Immature natural killer cell (primary cell): ENCODE results near the gene KHNYN. TPM values are rescaled to one million over a fixed set of nuclear protein-coding genes. Genes with fewer than 3 reads are reported as not detected.
"Not testable (repeated sequence)": the region's sequence is repeated elsewhere in the genome, so short reads cannot be mapped to it uniquely, and the experiment has no call there.

Source experiments
- DNase-seq, 3 donors: peaks; one replicate each; pipeline ENCODE4 v3.0.0; 2022; ENCODE audit warnings: mixed read lengths in 1 of 3
- H3K27ac Mint-ChIP-seq, 6 donors: one replicate each; pipeline ENCODE4 v1.8.0; 2020; ENCODE audit warnings: mixed read lengths in 6 of 6, mild to moderate bottlenecking in 5 of 6, inconsistent platforms in 4 of 6, moderate library complexity in 3 of 6
- H3K27me3 Mint-ChIP-seq, 3 donors: one replicate each; pipeline ENCODE4 v1.8.0; 2020 to 2021; ENCODE audit warnings: low read depth in 3 of 3, mild to moderate bottlenecking in 3 of 3, mixed read lengths in 3 of 3, moderate library complexity in 3 of 3, inconsistent platforms in 1 of 3
- H3K36me3 Mint-ChIP-seq, 3 donors: one replicate each; pipeline ENCODE4 v1.8.0; 2020; ENCODE audit warnings: mixed read lengths in 3 of 3, inconsistent platforms in 2 of 3, mild to moderate bottlenecking in 2 of 3
- H3K4me1 Mint-ChIP-seq, 2 donors: one replicate each; pipeline ENCODE4 v1.8.0; 2020; ENCODE audit warnings: inconsistent platforms in 2 of 2, mild to moderate bottlenecking in 2 of 2, mixed read lengths in 2 of 2, moderate library complexity in 1 of 2
- H3K4me3 Mint-ChIP-seq, 5 donors: one replicate each; pipeline ENCODE4 v1.8.0; 2020; ENCODE audit warnings: mild to moderate bottlenecking in 5 of 5, mixed read lengths in 5 of 5, inconsistent platforms in 3 of 5, moderate library complexity in 3 of 5
- H3K9me3 Mint-ChIP-seq, 6 donors: one replicate each; pipeline ENCODE4 v1.8.0; 2020; ENCODE audit warnings: mild to moderate bottlenecking in 6 of 6, mixed read lengths in 6 of 6, inconsistent platforms in 4 of 6, moderate library complexity in 3 of 6
- polyA plus RNA-seq, 3 donors: library from polyadenylated mRNA; unstranded; fragments of 300-500 nt; fragmentation: Illumina TruSeq; gene quantifications; one replicate each; pipeline ENCODE4 v1.2.3, GENCODE V29; 2021

Gene KHNYN
- polyA plus RNA-seq = 10 to 100 TPM; 12.5 to 28.0 (median 25.6) TPM

DNA sequence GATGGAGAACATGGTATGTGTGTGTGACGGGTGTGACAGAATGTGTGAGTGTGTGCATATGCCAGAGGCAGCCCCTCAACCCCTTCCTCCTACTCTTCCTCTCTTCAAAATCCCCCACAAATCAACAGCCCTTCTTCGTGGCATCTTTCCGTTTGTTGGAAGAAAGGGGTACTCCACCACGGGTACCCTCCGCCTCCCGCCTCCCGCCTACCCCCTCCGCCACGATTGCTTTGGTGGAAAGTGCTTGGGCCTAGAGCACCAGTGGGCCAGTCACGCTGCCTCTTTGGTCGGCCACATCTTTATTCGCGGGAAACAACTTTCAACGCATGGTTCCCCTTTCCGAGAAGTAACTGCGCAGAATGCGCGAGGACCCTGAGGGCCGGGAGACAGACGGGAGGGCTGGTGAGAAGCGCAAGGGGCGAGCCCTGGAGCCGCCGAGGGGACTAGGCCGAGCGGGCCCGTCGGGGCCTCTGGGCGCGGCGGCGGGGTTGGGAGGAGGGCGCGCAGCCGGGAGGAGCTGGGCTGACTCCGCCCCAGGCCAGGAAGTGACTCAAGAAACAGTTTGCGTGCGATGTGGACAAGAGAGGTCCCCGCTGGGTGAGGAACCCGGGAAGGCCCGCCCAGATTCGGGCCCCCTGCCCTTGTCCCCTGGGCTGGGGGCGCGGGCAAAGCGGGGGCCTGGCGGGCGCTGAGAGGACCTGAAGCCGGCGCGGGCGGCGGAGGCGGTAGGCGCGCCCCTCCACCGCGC, at the start of gene KHNYN, which contains the start of gene CBLN3:
KHNYN (plus strand) TSS at position 560 of the 748 bp plus-strand sequence. CDS start 777 bp downstream, outside the sequence.
CBLN3 (minus strand) TSS at position 274 of the 748 bp plus-strand sequence. CDS start 614 bp downstream, outside the sequence.
- peaks cover 1 to 12% (median 8%) of the 10 kb centered on the region in 3 donors for H3K27me3 Mint-ChIP-seq
- peaks cover 4 to 15% (median 13%) of the 10 kb centered on the region in 3 donors for H3K36me3 Mint-ChIP-seq
- DNase-seq = peak; percentile 87 to 90 (median 90)
- H3K9me3 Mint-ChIP-seq = no peaks in the 10 kb centered on the region
- H3K27ac Mint-ChIP-seq = peak within 1 kb of the TSS; percentile 96 to 99 (median 98)
- peaks cover 22 to 26% of the 10 kb centered on the region in 2 donors for H3K4me1 Mint-ChIP-seq
- H3K4me3 Mint-ChIP-seq = peak within 1 kb of the TSS; percentile 87 to 93 (median 91)

DNA sequence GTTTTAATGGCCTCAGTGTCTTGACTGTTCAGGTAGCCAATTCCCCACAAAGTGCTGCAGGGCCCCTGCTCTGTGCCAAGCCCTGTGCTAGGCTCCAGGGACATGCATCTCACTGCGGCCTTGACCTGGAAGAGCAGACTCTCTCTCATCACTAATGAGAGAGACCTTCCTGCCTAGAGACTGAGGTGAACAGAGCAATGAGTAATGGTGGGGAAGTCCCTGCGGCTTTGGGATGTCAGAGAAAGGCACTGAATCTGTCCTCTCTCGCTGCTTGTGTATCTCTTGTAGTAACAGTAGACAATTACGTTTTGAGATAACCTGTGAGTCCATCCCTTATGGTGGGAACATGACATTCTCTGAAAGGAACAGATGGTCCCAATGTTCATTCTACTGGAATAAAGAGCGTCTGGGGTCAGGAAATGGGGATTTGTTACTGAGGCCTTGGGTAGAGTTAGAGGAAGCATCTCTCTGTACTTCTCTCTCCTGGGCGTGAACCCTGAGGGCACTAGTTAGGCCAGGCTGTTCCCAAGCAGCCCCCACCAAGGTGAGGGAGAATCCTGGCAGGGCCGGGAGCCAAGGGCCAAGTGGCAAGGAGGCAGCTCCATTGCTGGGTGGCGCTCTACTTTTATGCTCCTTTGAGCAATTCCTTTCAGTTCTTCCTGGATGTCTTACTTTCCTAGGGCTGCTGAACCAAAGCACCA, 48.2 kb upstream of the KHNYN start:
- Mint-ChIP-seq H3K36me3 (no peaks in the 10 kb centered on the region), H3K27ac (no peak overlapping the region), H3K9me3 (no peaks in the 10 kb centered on the region), H3K4me3 (no peak overlapping the region), H3K4me1 (no peaks in the 10 kb centered on the region), H3K27me3 (peaks cover 2 to 5% (median 3%) of the 10 kb centered on the region in 3 donors)
- DNase-seq = no peak

DNA sequence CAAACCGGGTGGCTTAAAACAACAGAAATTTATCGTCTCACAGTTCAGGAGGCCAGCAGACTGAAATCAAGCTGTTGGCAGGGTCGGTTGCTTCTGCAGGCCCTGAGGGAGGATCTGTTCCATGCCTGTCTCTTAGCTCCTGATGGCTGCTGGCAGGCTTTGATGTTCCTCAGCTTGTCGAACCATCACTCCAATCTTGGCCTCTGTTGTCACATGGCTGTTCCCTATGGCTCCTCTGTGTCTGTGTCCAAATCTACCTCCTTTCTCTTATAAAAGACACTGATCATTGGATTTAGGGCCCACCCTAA, 47.7 kb upstream of the KHNYN start:
- H3K9me3 Mint-ChIP-seq = no peaks in the 10 kb centered on the region
- no peak for DNase-seq
- H3K27ac Mint-ChIP-seq = no peak overlapping the region
- H3K4me1 Mint-ChIP-seq = no peaks in the 10 kb centered on the region
- peaks cover 2 to 4% (median 3%) of the 10 kb centered on the region in 3 donors for H3K27me3 Mint-ChIP-seq
- H3K36me3 Mint-ChIP-seq = no peaks in the 10 kb centered on the region
- H3K4me3 Mint-ChIP-seq = no peak overlapping the region

DNA sequence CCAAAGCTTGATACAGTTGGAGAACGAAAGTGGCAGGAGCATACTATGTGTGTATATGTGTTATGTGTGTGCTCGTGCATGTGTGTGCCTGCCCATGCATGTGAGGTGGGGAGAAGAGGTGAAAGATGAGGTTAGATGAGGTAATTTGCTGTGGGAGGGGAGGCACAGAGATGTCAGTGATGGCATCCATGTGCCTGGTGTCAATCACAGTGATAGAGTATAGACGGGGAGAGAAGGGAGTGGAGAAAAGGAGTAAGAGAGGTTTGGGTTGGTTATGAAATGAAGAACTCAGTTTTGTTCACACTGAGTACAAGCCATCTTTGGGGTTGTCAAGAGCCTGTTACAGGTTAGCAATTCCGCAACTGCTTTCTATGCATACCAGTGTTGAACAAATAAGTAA, 45.6 kb upstream of the KHNYN start:
- Mint-ChIP-seq H3K9me3 (no peaks in the 10 kb centered on the region), H3K4me3 (no peak overlapping the region), H3K36me3 (no peaks in the 10 kb centered on the region), H3K27ac (no peak overlapping the region), H3K4me1 (no peaks in the 10 kb centered on the region), H3K27me3 (peaks cover 3 to 5% (median 3%) of the 10 kb centered on the region in 3 donors)
- no peak for DNase-seq

DNA sequence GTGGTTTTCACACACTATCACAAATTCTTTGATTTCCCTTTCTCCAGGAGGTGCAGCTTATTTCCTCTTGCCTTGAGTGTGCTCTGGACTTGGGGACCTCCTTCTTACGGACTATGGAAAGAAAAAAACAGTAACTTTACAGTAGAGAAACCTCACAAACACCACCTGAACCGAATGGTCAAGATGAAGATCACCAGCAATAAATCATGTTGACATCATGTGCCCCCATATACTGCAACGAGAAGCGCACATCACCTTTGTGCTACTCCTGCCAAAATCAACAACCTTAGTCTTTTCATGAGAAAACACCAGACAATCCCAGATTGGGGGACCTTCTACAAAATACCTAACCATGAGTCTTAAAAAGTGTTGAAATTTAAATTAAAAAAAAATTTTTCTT, 44.2 kb upstream of the KHNYN start:
- H3K27me3 Mint-ChIP-seq = peaks cover 4 to 7% (median 5%) of the 10 kb centered on the region in 3 donors
- no peaks in the 10 kb centered on the region for H3K4me1 Mint-ChIP-seq
- no peak overlapping the region for H3K27ac Mint-ChIP-seq
- DNase-seq = no peak
- no peak overlapping the region for H3K4me3 Mint-ChIP-seq
- H3K9me3 Mint-ChIP-seq = no peaks in the 10 kb centered on the region
- no peaks in the 10 kb centered on the region for H3K36me3 Mint-ChIP-seq

DNA sequence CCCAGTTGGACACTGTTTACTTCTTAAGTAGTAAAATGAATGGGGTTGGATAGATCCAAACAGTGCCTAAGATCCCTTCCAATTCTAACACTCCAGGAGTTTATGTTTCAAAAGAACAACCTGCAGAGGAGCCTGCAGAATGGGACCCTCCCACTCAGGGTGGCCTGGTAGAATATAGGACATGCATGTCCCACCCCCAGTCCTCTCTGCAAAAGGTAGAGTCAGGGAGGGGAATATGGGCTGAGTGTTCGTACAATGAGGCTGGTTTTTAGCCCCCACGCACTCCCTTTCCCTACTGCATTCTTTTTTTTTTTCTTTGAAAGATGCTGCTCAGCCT, 42.8 kb upstream of the KHNYN start:
- H3K4me3 Mint-ChIP-seq = no peak overlapping the region
- no peaks in the 10 kb centered on the region for H3K4me1 Mint-ChIP-seq
- no peak overlapping the region for H3K27ac Mint-ChIP-seq
- no peaks in the 10 kb centered on the region for H3K36me3 Mint-ChIP-seq
- H3K9me3 Mint-ChIP-seq = no peaks in the 10 kb centered on the region
- peaks cover 2 to 10% (median 4%) of the 10 kb centered on the region in 3 donors for H3K27me3 Mint-ChIP-seq
- no peak for DNase-seq

DNA sequence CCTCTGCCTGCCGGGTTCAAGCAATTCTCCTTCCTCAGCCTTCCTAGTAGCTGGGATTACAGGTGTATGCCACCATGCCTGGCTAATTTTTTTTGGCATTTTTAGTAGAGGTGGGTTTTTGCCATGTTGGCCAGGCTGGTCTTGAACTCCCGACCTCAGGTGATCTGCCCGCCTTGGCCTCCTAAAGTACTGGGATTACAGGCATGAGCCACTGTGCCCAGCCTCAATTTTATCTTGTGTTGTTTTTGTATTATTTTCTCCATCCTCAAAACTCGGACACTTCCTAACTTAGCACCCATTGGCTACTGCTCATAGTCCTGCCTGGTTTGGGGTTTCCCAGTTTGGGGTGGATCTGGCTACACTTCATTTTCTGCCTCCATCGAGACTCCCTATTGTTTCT, 42.2 kb upstream of the KHNYN start:
- H3K9me3 Mint-ChIP-seq, DNase-seq, H3K27me3 Mint-ChIP-seq, H3K36me3 Mint-ChIP-seq, H3K4me3 Mint-ChIP-seq, H3K27ac Mint-ChIP-seq, H3K4me1 Mint-ChIP-seq: not testable (repeated sequence)

DNA sequence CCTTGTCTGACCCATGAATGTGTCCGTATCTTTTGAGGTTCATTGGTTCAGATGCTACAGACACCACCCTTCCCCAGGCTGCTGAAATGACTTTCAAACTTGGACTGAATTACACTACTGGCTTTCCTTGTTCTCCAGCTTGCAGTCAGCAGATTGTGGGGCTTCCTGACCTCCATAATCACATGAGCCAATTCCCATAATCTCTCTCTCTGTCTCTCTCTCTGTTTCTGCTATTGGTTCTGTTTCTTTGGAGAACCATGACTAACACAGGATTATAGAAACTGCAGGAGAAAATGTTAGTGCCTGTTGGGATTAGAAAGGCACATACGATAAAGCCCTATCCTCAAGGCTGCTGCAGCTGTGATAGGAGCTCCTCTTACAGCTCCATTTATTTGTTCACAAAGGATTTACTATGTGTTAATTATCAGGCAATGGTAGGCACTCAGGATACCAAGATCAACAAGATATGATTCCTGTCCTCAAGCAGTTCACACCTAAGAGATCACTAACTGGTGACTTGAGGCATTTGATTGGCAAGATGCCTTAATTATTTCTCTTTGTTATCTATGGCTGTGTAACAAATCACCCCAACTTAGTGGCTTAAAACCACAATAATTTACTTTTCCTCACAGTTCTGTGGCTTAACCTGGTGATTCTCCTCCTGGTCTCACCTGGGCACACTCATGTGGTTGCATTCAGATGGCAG, 41.1 kb upstream of the KHNYN start:
- no peaks in the 10 kb centered on the region for H3K9me3 Mint-ChIP-seq
- no peak for DNase-seq
- no peaks in the 10 kb centered on the region for H3K4me1 Mint-ChIP-seq

DNA sequence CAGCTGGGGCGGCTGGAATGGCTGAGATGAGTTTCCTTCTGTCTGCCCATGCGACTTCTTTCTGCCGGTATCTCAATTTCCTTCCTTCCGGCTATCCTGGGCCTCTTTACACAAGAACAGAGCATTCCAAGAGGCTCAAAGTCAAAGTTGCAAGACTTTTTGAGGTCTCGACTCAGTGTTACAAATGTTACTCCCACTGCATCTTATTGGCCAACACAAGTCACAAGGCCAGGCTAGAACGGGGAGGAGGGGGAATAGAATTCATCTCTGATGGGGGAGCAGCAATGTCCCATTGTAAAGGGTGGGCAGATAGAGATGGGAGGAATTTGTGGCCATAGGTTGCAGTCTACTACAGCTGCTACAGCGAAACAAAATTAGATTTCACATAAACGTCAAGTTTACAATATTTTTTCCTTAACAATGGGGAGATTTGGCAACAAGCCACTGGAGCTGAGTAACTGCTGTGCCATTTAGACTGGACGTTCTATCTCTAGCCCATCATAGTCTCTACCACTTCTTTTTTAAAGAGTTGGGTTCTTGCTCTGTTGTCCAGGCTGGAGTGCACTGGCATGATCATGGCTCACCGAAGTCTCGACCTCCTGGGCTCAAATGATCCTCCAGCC, 40.4 kb upstream of the KHNYN start:
- Mint-ChIP-seq H3K36me3 (no peaks in the 10 kb centered on the region), H3K9me3 (no peaks in the 10 kb centered on the region), H3K27ac (no peak overlapping the region), H3K27me3 (peaks cover 2 to 10% (median 4%) of the 10 kb centered on the region in 3 donors), H3K4me3 (no peak overlapping the region), H3K4me1 (no peaks in the 10 kb centered on the region)
- DNase-seq = no peak

More for the DNA sequence above, 41.1 kb upstream of the KHNYN start:
- Mint-ChIP-seq H3K4me3 (no peak overlapping the region), H3K27me3 (peaks cover 2 to 10% (median 4%) of the 10 kb centered on the region in 3 donors), H3K27ac (no peak overlapping the region), H3K36me3 (no peaks in the 10 kb centered on the region)

DNA sequence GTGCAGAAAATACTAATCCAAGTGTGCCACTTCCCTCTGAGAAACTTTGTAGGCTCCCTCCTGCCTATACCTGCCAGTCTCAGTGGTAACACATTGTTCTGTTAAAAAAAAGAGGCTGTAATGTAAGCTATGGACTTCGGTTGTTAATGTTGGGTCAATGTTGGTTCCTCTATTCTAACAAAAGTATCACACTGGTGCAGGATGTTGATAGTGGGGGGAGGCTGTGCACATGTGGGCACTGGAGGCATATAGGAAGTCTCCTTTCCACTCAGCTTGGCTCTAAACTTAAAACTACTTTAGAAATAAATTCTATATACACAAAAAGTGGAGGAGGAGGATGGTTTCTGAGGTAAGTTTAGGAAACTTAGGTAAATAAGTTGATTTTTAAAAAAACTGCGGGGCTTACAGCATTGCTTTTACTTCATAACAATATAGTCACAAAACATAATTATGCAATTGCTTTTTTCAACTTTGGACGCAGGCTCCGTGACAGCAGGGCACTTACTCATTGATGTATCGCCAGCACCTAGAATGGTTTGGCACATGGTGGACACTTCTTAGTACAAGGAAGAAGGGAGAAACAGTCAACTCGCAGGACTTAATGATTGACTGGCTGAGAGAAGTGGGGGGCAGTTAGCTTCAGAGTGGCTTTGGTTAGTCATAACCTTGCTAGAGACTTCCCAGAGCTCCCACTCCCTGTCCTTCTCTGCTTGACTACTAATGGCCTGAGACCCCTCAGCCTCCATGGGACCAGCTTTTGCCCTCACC, 38.9 kb upstream of the KHNYN start:
- no peak overlapping the region for H3K27ac Mint-ChIP-seq

DNA sequence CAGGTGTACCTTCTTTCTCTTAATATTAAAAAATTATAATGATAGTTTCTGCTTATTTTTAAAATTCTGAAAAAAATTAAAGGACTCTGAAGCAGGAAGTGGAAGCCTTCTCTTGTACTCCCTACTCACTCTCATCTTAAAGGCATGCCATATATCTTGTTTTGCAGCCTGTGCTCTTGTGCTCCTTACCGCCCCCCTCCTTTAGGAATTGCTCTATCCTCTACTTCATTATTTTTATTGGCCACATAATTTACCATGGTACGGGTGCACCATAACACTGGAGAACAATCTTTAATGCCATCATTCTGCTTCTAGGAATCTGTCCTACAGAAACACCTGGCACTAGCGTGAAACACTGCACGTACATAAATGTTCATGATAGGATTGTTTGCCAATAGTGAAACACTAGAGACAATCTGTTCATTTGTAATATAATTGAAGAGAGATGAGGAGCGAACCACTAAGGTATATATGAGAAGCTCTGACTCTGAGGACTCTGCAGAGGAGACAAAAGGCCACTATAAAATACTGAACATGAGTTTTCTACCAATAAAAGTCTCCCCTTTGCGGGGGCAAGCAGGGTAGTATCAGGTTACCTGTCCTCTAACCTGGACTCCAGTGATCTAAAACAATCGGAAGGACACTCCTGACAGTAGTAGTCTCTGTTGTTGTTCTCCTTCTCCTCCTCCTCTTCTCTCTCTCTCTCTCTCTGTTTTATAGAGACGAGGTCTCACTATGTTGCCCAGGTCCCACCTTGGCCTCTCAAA, 37.2 kb upstream of the KHNYN start:
- Mint-ChIP-seq H3K9me3 (no peaks in the 10 kb centered on the region), H3K4me3 (no peak overlapping the region), H3K27me3 (peaks cover 2 to 12% (median 4%) of the 10 kb centered on the region in 3 donors), H3K4me1 (peaks cover 2 to 6% of the 10 kb centered on the region in 2 donors), H3K36me3 (no peaks in the 10 kb centered on the region), H3K27ac (no peak overlapping the region)
- no peak for DNase-seq

More for the DNA sequence above, 38.9 kb upstream of the KHNYN start:
- Mint-ChIP-seq H3K36me3 (no peaks in the 10 kb centered on the region), H3K4me3 (no peak overlapping the region), H3K9me3 (no peaks in the 10 kb centered on the region), H3K4me1 (peaks cover 0 to 5% of the 10 kb centered on the region in 2 donors), H3K27me3 (peaks cover 2 to 12% (median 4%) of the 10 kb centered on the region in 3 donors)
- DNase-seq = no peak

DNA sequence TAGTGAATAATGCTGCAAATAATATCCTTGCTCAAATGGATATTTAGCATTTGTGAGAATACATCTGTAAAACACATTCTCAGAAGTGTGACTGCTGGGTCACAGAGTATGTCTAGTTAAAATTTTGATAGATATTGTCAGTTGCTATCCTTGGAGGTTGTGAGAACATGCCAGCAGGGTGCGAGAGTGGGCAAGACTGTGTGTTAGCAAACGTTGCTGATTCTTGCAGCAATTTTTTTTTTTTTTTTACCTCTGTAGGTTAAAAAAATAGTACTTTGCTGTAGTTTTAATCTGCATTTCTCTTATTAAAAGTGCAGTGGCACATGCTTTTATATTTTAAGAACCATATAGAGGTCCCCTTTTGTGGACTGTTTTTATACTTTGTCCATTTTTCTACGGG, 35.5 kb upstream of the KHNYN start:
- Mint-ChIP-seq H3K36me3 (no peaks in the 10 kb centered on the region), H3K4me3 (no peak overlapping the region), H3K27me3 (peaks cover 0 to 10% (median 2%) of the 10 kb centered on the region in 3 donors), H3K4me1 (peaks cover 6 to 8% of the 10 kb centered on the region in 2 donors), H3K27ac (no peak overlapping the region), H3K9me3 (no peaks in the 10 kb centered on the region)
- DNase-seq = no peak
